Fibroblast of peridontal ligament (primary cell): Measurements from ENCODE around the gene PCNX2.

Experiments used
- DNase-seq: peaks from one replicate; pipeline ENCODE4 v3.0.0-alpha.2; 2010; ENCODE audit errors: extremely low read depth

Gene PCNX2

GRCh38 chr1:233061265-233061664, 234.3 kb downstream of the PCNX2 start:
- DNase-seq: no peak

DNA sequence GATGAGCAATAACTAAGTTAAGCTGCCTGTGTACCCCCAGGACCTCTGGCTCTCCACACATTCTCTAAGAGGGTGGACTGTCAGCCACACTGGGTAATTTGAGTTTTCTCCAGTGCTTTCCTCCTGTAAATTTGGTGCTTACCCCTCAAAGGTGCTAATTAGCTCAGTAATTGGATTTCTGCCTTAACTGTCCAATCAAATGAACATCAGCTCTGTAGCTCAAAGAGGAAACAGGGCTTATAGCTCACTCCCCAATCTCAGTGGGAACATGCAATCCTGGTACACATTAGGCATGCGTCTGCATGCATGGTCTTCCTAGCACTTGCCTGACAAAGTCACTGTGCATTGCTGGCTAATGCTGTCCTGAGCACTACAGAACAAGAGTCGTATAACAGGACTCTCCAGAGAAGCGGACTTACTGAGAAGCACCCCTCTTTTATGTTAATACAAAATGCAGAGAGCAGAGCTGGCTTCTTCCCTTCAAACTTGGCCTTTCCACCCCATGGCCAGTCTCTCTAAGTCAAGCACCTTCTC, 235.0 kb downstream of the PCNX2 start:
- no peak for DNase-seq

DNA sequence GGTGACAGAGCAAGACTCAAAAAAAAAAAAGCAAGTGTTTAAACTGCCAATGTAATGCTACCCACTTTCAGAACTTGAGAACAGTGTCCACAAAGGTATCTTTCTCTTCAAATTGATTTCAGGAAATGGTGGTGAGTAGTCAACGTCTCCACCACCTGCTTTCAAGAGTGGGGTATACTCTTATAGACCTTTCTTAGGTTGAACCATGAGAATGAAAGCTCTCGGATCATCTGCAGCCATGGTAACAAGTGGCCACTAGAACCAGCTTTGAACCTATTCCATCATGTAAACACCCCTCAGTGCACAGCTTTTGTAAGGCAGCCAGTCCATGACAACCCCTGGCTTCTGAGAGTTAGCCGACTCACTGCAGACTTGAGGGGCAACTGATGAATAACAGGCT, 237.7 kb downstream of the PCNX2 start:
- no peak for DNase-seq

- no peak for DNase-seq
Measured at GRCh38 chr1:233055879-233056641, 239.5 kb downstream of the PCNX2 start.

DNA sequence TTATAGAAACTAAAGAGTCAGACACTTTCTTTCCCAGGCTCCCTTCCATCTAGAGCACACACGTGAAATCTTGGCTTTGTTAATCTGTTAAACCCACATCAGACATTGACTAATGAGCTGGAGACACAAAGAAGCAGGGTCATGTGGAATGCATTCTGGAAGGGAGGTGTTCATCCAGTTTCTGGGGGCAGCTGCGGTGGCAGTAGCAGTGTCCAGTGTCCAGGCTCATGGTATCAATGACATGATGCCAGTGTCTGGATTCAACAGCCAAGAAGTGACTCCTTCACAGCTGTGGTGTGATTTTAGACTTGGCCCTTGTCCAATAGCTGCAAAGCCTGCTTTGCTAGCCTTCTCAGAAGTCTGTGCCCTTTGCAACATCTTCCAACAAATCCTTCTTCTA, 249.9 kb downstream of the PCNX2 start:
- peak; percentile 3 for DNase-seq

DNA sequence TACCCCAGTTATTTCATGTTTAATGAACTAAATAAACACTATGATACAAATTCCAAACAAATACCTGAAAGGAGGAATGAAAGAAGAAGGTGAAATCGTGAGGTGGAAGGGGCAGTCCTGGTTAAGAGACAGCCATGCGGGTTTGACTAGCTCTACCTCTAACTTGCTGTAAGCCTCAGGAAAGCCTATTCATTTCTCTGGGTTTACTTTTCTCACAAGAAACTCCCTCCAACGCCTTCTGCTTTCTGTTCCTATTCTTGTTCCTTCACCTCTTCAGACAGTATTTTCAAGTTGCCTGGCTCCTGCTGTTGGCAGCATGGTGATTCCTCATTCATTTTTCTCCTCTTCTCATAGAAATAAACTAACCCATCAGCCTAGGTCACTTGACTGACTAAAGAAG, 252.7 kb downstream of the PCNX2 start:
- no peak for DNase-seq

DNA sequence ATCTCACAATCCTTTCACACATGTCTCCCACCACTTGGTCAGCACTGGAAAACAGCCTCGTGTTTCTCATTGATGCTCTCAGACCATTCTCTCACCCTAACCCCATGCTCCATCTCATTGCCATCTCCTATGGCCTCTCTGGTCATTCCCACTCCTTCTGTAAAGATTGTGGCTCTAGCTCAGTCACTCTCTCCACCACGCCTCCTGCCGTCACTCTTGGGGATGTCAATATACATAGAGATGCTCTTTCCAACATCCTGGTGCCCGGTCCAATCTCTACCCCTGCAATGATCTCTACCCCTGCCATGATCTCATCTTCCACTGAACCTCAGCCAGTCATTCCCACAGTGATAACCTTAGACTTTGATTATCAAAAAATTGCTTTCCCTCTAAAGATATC, 255.0 kb downstream of the PCNX2 start:
- DNase-seq: no peak

DNA sequence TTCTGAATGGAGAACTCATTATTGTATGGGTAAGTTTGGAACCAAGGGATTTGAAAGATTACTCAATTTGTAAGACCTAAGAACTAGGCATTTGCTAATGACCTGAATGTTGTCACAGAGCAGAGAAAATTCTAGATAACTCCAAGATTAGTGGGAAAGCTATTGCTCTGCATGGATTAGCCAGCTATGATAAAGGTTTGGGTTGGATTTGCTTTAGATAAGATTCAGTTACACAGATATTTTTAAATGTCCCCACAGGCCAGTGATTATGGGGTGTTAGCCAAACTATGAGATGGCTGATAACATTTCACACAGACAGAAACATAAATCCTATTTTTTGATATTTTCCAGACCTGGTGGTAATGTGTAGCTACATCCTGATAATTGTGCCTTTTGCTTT, 256.9 kb downstream of the PCNX2 start:
- DNase-seq: no peak

- no peak for DNase-seq
Measured at GRCh38 chr1:233037843-233038242, 257.7 kb downstream of the PCNX2 start.

- DNase-seq: no peak
Measured at GRCh38 chr1:233034836-233035235, 260.7 kb downstream of the PCNX2 start.

DNA sequence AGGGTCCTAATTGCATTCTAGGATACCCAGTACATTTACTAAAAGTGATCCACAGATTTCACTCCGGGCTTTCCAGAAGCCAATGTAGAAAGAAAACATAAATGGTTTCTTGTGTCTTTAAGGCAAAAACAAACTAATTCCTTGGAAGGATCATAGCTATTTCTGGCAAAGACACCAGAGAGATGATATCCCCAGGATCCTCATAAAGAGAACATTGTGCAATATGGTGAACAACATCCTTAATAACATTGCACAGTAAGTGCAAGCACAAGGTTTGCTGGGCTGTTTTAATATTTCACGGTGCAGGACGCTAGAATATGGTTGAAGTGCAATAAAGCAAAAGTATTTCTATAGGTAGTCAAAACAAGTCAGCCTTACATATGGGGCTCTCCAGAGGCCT, 262.2 kb downstream of the PCNX2 start:
- DNase-seq: peak; percentile 42

DNA sequence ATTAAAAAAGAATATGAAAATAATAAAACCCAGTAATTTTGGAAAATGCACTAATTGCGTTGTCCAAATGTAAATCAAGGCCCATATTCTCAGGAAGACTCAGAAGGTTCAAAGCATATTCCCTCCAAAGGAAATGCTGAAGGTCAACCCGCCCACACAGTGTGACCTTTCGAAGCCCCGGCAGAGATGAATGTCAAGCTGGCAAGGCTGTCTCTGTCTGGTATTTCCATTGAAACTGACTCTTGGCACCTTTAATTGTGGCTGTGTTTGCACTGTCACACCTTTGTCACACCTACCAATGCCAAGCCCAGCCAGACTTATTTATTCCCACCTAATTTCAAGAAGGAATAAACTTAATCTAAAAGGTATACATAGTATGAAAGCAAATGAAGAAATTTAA, 262.6 kb downstream of the PCNX2 start:
- no peak for DNase-seq

DNA sequence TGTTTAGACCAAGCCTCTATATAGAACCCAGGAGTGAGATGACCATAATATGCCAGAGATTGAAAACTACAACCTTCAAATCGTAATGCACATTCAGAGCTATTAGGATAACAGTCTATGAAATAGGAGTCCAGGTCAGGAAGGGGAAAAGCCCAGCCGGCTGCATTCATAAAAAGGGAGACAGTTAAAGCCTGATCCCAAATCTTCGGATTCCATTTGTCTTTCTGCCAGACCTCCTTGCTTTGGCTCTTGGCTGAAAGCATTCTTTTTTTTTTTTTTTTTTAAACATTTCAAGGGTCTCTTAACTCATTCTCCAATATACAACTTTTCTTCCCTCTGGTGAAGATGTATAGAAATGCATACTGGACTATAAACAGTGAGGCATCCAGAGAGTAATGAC, 264.0 kb downstream of the PCNX2 start:
- no peak for DNase-seq

GRCh38 chr1:233027046-233027445, 268.5 kb downstream of the PCNX2 start:
- no peak for DNase-seq

DNA sequence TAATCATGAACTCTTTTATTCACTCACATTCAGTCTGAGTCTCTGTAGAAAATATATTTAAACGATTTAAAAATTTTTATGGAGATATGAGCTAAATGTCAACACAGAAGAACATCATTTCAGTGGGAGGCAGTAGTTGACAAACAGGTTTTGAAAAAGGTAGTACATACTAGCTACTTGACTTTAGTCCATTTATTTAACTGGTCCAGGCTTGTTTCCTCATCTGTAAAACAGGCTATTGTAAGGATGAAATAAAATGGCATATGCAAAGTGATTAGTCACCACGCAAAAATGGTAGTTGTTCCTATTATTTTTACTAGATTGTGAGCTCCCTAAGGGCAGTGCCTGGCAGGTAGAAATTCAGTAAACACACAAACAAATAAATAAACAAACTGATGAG, 270.0 kb downstream of the PCNX2 start:
- no peak for DNase-seq

DNA sequence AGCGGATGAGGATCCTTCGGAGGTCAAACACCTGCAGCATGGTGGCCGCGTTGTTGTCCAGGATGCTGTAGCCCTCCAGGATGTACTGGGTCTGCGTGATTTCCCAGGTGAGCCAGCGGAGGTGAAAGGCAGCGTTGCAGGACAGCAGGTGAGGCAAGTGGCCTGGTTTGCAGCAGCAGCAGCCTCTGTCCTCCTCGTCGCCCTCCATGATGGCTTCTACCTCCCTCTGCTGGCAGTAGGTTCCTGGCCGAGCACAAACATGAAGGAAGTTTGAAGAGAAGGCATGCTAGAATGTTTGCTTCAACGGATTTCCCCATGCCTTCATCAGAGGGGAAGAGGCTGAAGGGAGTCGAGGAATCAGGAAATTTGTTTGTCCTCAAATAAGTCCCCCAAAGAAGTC, 270.4 kb downstream of the PCNX2 start:
- peak; percentile 31 for DNase-seq

- DNase-seq: no peak
Measured at GRCh38 chr1:233024199-233024598, 271.3 kb downstream of the PCNX2 start.

- no peak for DNase-seq
Measured at GRCh38 chr1:233022246-233022645, 273.3 kb downstream of the PCNX2 start.

GRCh38 chr1:233020426-233020825, 275.1 kb downstream of the PCNX2 start:
- DNase-seq: no peak

- DNase-seq: peak; percentile 76
Measured at GRCh38 chr1:233019778-233020325, 275.7 kb downstream of the PCNX2 start.

- DNase-seq: no peak
Measured at GRCh38 chr1:233019083-233019482, 276.4 kb downstream of the PCNX2 start.

- peak; percentile 21 for DNase-seq
Measured at GRCh38 chr1:233016798-233017197, 278.7 kb downstream of the PCNX2 start.

GRCh38 chr1:233015965-233016364, 279.6 kb downstream of the PCNX2 start:
- no peak for DNase-seq

- no peak for DNase-seq
Measured at GRCh38 chr1:233012021-233012420, 283.5 kb downstream of the PCNX2 start.
